Measurements from ENCODE around the gene ARID3B. TPM values are rescaled to one million over a fixed set of nuclear protein-coding genes. Genes with fewer than 3 reads are reported as not detected.

ARID3B gene
- total RNA-seq = 1.8 to 2.6 TPM (median 2.5 TPM) in 3 replicates
- long read RNA-seq, partial matches to known transcripts = 0 of 4 reads
- long read RNA-seq, other reads (novel, unspliced or antisense) = 4 of 4 reads

- DNase-seq (ENCODE audit: low spot score) = peak; percentile 98
Measured at GRCh38 chr15:74540761-74541493, at the start of gene ARID3B. ARID3B (plus strand) TSS chr15:74541220; CDS start chr15:74543937, 2,717 bp downstream.

DNA sequence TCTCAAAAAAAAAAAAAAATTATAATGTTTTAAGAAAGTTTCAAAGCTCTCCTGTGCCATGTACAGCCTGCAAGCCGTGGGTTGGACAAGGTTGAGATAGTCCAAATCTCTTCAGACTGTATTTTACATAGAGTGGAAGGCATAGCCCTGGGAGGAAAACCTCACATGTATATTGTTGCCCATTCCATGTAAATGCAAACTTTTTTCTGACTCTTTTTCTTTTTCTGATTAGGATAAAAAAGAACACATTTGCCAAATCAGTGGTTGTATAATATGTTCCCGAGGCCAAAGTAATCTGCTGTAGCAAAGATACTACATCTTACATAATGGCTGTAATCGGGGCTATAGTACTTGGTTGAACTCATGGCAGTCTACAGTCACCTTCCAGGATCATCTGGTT lies 44.4 kb upstream of the ARID3B start:
- Mint-ChIP-seq H3K27ac (ENCODE audit: unreplicated experiment) (no peak overlapping the region), H3K36me3 (ENCODE audit: low read depth) (no peaks in the 10 kb centered on the region), H3K4me1 (ENCODE audit: low read depth) (no peaks in the 10 kb centered on the region), H3K9me3 (ENCODE audit: low read depth) (no peaks in the 10 kb centered on the region), H3K4me3 (ENCODE audit: unreplicated experiment) (no peak overlapping the region), H3K27me3 (ENCODE audit: low read depth) (no peaks in the 10 kb centered on the region)
- no peak for DNase-seq (ENCODE audit: low spot score)
- TF ChIP-seq, protein P1, sequence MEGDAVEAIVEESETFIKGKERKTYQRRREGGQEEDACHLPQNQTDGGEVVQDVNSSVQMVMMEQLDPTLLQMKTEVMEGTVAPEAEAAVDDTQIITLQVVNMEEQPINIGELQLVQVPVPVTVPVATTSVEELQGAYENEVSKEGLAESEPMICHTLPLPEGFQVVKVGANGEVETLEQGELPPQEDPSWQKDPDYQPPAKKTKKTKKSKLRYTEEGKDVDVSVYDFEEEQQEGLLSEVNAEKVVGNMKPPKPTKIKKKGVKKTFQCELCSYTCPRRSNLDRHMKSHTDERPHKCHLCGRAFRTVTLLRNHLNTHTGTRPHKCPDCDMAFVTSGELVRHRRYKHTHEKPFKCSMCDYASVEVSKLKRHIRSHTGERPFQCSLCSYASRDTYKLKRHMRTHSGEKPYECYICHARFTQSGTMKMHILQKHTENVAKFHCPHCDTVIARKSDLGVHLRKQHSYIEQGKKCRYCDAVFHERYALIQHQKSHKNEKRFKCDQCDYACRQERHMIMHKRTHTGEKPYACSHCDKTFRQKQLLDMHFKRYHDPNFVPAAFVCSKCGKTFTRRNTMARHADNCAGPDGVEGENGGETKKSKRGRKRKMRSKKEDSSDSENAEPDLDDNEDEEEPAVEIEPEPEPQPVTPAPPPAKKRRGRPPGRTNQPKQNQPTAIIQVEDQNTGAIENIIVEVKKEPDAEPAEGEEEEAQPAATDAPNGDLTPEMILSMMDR (IDR thresholded peaks at IDR 0.05) = no peak

More at GRCh38 chr15:74540761-74541493, at the start of gene ARID3B:
- H3K4me1 Mint-ChIP-seq (ENCODE audit: low read depth) = peaks cover 34% of the 10 kb centered on the region
- peak within 1 kb of the TSS; percentile 91 for H3K4me3 Mint-ChIP-seq (ENCODE audit: unreplicated experiment)
- H3K36me3 Mint-ChIP-seq (ENCODE audit: low read depth) = peaks cover 1% of the 10 kb centered on the region
- H3K27ac Mint-ChIP-seq (ENCODE audit: unreplicated experiment) = peak within 1 kb of the TSS; percentile 91
- H3K27me3 Mint-ChIP-seq (ENCODE audit: low read depth) = peaks cover 14% of the 10 kb centered on the region
- TF ChIP-seq, protein P1 (IDR thresholded peaks at IDR 0.05) = no peak
- no peaks in the 10 kb centered on the region for H3K9me3 Mint-ChIP-seq (ENCODE audit: low read depth)

DNA sequence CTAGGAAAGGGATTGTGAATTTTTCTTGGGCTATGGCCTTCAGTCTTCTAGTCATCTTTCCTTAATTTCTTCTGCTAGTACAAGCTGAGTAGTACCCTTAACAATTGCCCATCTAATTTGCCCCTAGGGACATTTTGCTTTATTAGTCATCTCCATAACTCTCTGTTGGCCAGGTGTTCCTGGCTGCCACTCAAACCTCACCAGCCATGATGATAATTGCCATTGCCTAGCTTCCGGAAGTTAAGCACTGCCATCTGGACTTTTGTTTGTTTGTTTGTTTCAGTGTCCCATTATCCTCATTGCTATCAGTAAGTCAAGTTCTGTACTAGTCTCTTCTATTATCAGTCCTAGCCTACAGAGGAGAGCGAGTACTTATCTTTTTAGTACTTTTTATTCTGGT lies 43.4 kb upstream of the ARID3B start:
- TF ChIP-seq, protein P1 (IDR thresholded peaks at IDR 0.05) = no peak
- H3K27ac Mint-ChIP-seq (ENCODE audit: unreplicated experiment) = no peak overlapping the region
- no peaks in the 10 kb centered on the region for H3K27me3 Mint-ChIP-seq (ENCODE audit: low read depth)
- no peak for DNase-seq (ENCODE audit: low spot score)
- H3K4me3 Mint-ChIP-seq (ENCODE audit: unreplicated experiment) = no peak overlapping the region
- H3K9me3 Mint-ChIP-seq (ENCODE audit: low read depth) = no peaks in the 10 kb centered on the region
- no peaks in the 10 kb centered on the region for H3K36me3 Mint-ChIP-seq (ENCODE audit: low read depth)
- H3K4me1 Mint-ChIP-seq (ENCODE audit: low read depth) = no peaks in the 10 kb centered on the region

- Mint-ChIP-seq H3K27me3 (ENCODE audit: low read depth) (no peaks in the 10 kb centered on the region), H3K36me3 (ENCODE audit: low read depth) (no peaks in the 10 kb centered on the region), H3K27ac (ENCODE audit: unreplicated experiment) (no peak overlapping the region), H3K9me3 (ENCODE audit: low read depth) (no peaks in the 10 kb centered on the region), H3K4me1 (ENCODE audit: low read depth) (no peaks in the 10 kb centered on the region), H3K4me3 (ENCODE audit: unreplicated experiment) (no peak overlapping the region)
- DNase-seq (ENCODE audit: low spot score) = no peak
- TF ChIP-seq, protein P1 (IDR thresholded peaks at IDR 0.05) = no peak
Measured at GRCh38 chr15:74499366-74499765, 41.7 kb upstream of the ARID3B start.

DNA sequence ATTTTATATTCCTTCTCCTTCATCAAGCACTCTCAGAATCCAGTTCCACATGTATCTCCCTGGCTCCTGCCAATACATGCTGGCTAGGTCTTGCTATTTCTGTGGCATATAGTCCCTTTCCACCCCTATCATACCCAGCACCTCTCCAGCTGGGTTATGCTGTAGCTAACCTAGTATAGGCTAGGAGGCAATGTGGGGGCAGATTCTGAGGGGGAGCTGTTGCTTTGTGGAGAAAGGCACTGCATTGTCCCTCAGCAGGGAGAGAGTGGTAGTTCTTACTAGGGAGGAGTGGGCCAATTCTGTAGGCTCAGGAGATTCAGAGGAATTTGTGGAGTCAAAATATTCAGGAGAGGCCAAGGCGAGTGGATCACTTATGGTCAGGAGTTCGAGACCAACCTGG lies 40.6 kb upstream of the ARID3B start:
- TF ChIP-seq, protein P1 (IDR thresholded peaks at IDR 0.05) = no peak
- H3K36me3 Mint-ChIP-seq (ENCODE audit: low read depth) = peaks cover 2% of the 10 kb centered on the region
- H3K9me3 Mint-ChIP-seq (ENCODE audit: low read depth) = no peaks in the 10 kb centered on the region
- H3K4me1 Mint-ChIP-seq (ENCODE audit: low read depth) = no peaks in the 10 kb centered on the region
- DNase-seq (ENCODE audit: low spot score) = no peak
- H3K27ac Mint-ChIP-seq (ENCODE audit: unreplicated experiment) = no peak overlapping the region
- no peak overlapping the region for H3K4me3 Mint-ChIP-seq (ENCODE audit: unreplicated experiment)
- no peaks in the 10 kb centered on the region for H3K27me3 Mint-ChIP-seq (ENCODE audit: low read depth)

Data from chondrocyte (in vitro differentiated cells).